Mesendoderm (in vitro differentiated cells): ENCODE measurements around the gene GTF2F2.

Experiments
- DNase-seq: peaks from one replicate; pipeline ENCODE4 v3.0.0; 2013
- H2AK5ac ChIP-seq: 2 replicates; pipeline ENCODE4 v1.6.1; 2013; ENCODE audit warnings: low read length, inconsistent platforms
- H2BK120ac ChIP-seq: 2 replicates; pipeline ENCODE4 v1.6.1; 2013; ENCODE audit warnings: low read depth, mild to moderate bottlenecking, low read length, moderate library complexity, mixed read lengths
- H2BK15ac ChIP-seq: replicated peaks from 2 replicates; pipeline ENCODE4 v1.6.1; 2013; ENCODE audit warnings: low read depth, mild to moderate bottlenecking, moderate library complexity
- H2BK5ac ChIP-seq: 2 replicates; pipeline ENCODE4 v1.6.1; 2013; ENCODE audit warnings: low read length, inconsistent platforms
- H3K18ac ChIP-seq: 2 replicates; pipeline ENCODE4 v1.6.1; 2013; ENCODE audit warnings: mild to moderate bottlenecking, low read length, mixed read lengths
- H3K23ac ChIP-seq: one replicate; pipeline ENCODE4 v1.6.1; 2013; ENCODE audit warnings: low read length
- H3K27ac ChIP-seq: 2 replicates; pipeline ENCODE4 v1.5.1; 2013; ENCODE audit warnings: low read depth, mild to moderate bottlenecking, inconsistent platforms, low read length, moderate library complexity
- H3K27me3 ChIP-seq: 2 replicates; pipeline ENCODE4 v1.6.1; 2013; ENCODE audit warnings: low read length, control low read depth, mild to moderate bottlenecking, inconsistent platforms; ENCODE audit not compliant: insufficient read depth, poor library complexity
- H3K36me3 ChIP-seq: 2 replicates; pipeline ENCODE4 v1.6.1; 2013; ENCODE audit warnings: low read length, inconsistent platforms; ENCODE audit not compliant: control insufficient read depth, insufficient read depth
- H3K4ac ChIP-seq: one replicate; pipeline ENCODE4 v1.6.1; 2013; ENCODE audit warnings: low read depth, mild to moderate bottlenecking, low read length, moderate library complexity
- H3K4me1 ChIP-seq: 2 replicates; pipeline ENCODE4 v1.6.1; 2013; ENCODE audit warnings: low read depth, low read length, inconsistent platforms; ENCODE audit not compliant: control insufficient read depth
- H3K4me2 ChIP-seq: 2 replicates; pipeline ENCODE4 v1.6.1; 2013; ENCODE audit warnings: low read length
- H3K4me3 ChIP-seq: 2 replicates; pipeline ENCODE4 v1.5.1; 2013; ENCODE audit warnings: mild to moderate bottlenecking, low read length
- H3K56ac ChIP-seq: one replicate; pipeline ENCODE4 v1.6.1; 2013; ENCODE audit warnings: low read length
- H3K79me1 ChIP-seq: 2 replicates; pipeline ENCODE4 v1.6.1; 2013; ENCODE audit warnings: low read length, inconsistent platforms
- H3K79me2 ChIP-seq: 2 replicates; pipeline ENCODE4 v1.6.1; 2013; ENCODE audit warnings: mild to moderate bottlenecking, low read length; ENCODE audit not compliant: control insufficient read depth, insufficient read depth
- H3K9ac ChIP-seq: 2 replicates; pipeline ENCODE4 v1.6.1; 2013; ENCODE audit warnings: low read length, inconsistent platforms
- H4K5ac ChIP-seq: one replicate; pipeline ENCODE4 v1.6.1; 2013; ENCODE audit warnings: low read length
- H4K8ac ChIP-seq: one replicate; pipeline ENCODE4 v1.6.1; 2013; ENCODE audit warnings: low read depth, mild to moderate bottlenecking, control low read depth, low read length, moderate library complexity
- WGBS: extraction: QIAGEN DNeasy Blood & Tissue Kit; methylation state at CpG from one replicate; pipeline ENCODE4 v1.1.7; 2013; ENCODE audit warnings: low lambda C conversion rate, missing lambda C conversion rate; ENCODE audit not compliant: insufficient coverage; ENCODE audit errors: extremely low coverage; 5-methylcytosine and 5-hydroxymethylcytosine counted together

GTF2F2 gene

DNA sequence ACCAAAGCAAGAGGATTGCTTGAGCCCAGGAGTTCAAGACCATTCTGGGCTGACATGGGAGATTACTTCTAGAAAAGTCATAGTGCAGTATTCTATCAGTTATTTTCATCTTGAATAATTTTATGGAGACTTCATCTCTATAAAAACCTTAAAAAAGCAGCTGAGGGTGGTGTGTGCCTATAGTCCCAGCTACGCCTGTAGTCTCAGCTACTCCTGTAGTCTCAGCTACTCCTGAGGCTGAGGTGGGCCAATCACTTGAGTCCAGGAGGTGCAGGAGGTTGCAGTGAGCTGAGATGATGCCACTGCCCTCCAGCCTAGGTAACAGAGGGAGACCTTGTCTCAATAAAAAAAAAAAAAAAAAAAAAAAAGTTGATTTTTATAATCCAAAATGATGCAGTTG lies 102.6 kb downstream of the GTF2F2 start:
- Histone ChIP-seq H2BK15ac (no peak overlapping the region), H4K8ac (no peak overlapping the region), H3K23ac (no peak overlapping the region), H3K4me1 (peaks cover 2% of the 10 kb centered on the region), H3K79me2 (no peaks in the 10 kb centered on the region), H3K79me1 (peaks cover 2% of the 10 kb centered on the region), H2AK5ac (no peak overlapping the region), H3K4me3 (no peak overlapping the region), H3K18ac (no peak overlapping the region), H3K27me3 (no peaks in the 10 kb centered on the region), H2BK120ac (no peak overlapping the region), H3K56ac (no peak overlapping the region), H3K27ac (no peak overlapping the region), H4K5ac (no peak overlapping the region), H3K4me2 (no peak overlapping the region), H3K36me3 (no peaks in the 10 kb centered on the region), H2BK5ac (no peak overlapping the region), H3K9ac (no peak overlapping the region), H3K4ac (no peak overlapping the region)
- no peak for DNase-seq
- WGBS: no CpG with 5 or more reads among the region's 1 CpG

DNA sequence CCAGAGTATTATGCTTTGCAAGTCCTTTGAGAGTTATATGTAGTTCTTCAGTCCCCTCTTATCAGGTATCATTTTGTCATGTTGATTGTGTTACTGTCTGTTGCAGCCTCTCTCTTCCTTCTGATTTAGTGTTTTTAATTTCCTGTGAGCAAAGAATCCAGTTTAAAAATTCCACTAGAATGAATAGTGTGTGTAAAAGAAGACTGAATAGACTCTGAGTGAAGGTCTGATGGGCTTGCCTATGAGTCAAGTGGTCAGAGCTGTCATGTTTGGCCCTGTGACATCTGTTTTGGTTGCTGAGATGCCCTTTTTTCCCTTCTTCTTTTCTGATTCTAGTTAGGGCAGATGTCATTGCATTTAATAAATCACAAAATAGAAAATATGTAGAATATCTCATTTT lies 103.9 kb downstream of the GTF2F2 start:
- Histone ChIP-seq H3K27ac (no peak overlapping the region), H2BK15ac (no peak overlapping the region), H3K4me3 (no peak overlapping the region), H4K5ac (no peak overlapping the region), H3K23ac (no peak overlapping the region), H4K8ac (no peak overlapping the region), H3K27me3 (no peaks in the 10 kb centered on the region), H2AK5ac (no peak overlapping the region), H3K79me1 (peaks cover 2% of the 10 kb centered on the region), H3K18ac (no peak overlapping the region), H2BK120ac (no peak overlapping the region), H3K79me2 (no peaks in the 10 kb centered on the region), H2BK5ac (no peak overlapping the region), H3K4ac (no peak overlapping the region), H3K4me2 (no peak overlapping the region), H3K56ac (no peak overlapping the region), H3K36me3 (no peaks in the 10 kb centered on the region), H3K9ac (no peak overlapping the region), H3K4me1 (peaks cover 2% of the 10 kb centered on the region)
- no peak for DNase-seq

DNA sequence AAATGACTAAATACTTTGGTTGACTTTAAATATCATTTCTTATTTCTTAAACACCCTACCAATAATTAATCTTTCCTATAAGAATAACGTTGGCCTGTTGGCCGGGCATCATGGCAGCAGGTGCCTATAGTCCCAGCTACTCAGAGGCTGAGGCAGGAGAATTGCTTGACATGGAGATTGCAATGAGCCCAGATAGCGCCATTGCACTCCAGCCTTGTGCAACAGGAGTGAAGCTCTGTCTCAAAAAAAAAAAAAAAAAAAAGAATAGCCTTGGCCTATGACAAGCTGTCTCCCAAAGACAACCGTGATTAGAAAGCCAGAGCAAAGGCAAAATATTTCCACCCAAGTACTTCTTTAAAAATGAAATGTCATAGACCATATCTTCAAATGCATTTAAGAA lies 105.1 kb downstream of the GTF2F2 start:
- Histone ChIP-seq H3K4me3 (no peak overlapping the region), H2BK120ac (no peak overlapping the region), H3K23ac (no peak overlapping the region), H4K5ac (no peak overlapping the region), H2AK5ac (no peak overlapping the region), H3K4me1 (no peaks in the 10 kb centered on the region), H3K36me3 (no peaks in the 10 kb centered on the region), H3K56ac (no peak overlapping the region), H3K4me2 (no peak overlapping the region), H3K79me1 (peaks cover 2% of the 10 kb centered on the region), H3K4ac (no peak overlapping the region), H3K79me2 (no peaks in the 10 kb centered on the region), H3K27ac (no peak overlapping the region), H2BK5ac (no peak overlapping the region), H3K27me3 (no peaks in the 10 kb centered on the region), H3K18ac (no peak overlapping the region), H2BK15ac (no peak overlapping the region), H3K9ac (no peak overlapping the region), H4K8ac (no peak overlapping the region)
- DNase-seq: no peak
- 100% methylated on average over 1 of the region's 4 CpGs for WGBS

DNA sequence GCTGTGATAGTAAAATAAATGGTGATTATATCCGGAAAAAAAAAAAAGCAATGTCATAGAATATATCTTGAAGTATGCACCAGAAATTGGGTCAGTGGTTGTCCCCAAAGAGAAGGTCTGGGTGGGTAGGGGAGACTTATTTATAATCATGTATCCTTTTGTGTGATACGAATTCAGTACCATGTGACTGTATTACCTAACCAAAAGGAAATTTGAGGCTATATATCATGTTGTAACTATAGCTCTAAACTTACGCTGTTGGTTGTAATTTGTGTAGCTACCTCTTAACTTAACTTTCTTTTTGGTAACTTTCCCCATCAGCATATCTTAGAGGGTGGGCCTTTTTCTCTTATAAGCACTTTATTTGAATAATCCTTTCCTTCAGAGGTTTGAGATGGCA lies 105.7 kb downstream of the GTF2F2 start:
- Histone ChIP-seq H3K79me1 (peaks cover 2% of the 10 kb centered on the region), H3K9ac (no peak overlapping the region), H3K4me3 (no peak overlapping the region), H2BK15ac (no peak overlapping the region), H3K27ac (no peak overlapping the region), H3K4ac (no peak overlapping the region), H3K23ac (no peak overlapping the region), H3K4me2 (no peak overlapping the region), H2AK5ac (no peak overlapping the region), H3K18ac (no peak overlapping the region), H2BK120ac (no peak overlapping the region), H3K36me3 (no peaks in the 10 kb centered on the region), H4K8ac (no peak overlapping the region), H4K5ac (no peak overlapping the region), H3K4me1 (no peaks in the 10 kb centered on the region), H2BK5ac (no peak overlapping the region), H3K27me3 (no peaks in the 10 kb centered on the region), H3K56ac (no peak overlapping the region), H3K79me2 (no peaks in the 10 kb centered on the region)
- WGBS: no CpG with 5 or more reads among the region's 3 CpGs
- no peak for DNase-seq

DNA sequence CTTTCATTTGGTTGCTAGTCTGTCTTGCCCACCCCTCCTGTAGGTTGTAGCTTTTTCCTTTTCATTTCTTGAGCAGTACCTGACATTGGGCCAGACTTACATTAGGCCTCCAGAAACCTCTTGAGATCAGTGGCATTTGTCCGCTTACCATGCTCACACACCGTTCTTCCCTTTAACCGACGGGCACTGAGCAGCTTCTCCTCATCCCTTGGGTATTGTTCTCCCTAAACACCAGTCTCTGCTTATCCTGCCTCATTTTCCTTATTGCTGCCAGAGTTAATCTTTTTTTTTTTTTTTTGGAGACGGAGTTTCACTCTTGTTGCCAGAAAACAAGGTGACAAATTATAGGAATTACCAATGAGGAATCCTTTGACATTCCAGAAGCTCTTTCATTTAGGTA lies 107.7 kb downstream of the GTF2F2 start:
- Histone ChIP-seq H3K79me1 (peaks cover 2% of the 10 kb centered on the region), H2BK15ac (no peak overlapping the region), H3K36me3 (no peaks in the 10 kb centered on the region), H3K4me3 (no peak overlapping the region), H4K8ac (no peak overlapping the region), H3K79me2 (no peaks in the 10 kb centered on the region), H3K18ac (no peak overlapping the region), H3K9ac (no peak overlapping the region), H3K27ac (no peak overlapping the region), H3K23ac (no peak overlapping the region), H3K4ac (no peak overlapping the region), H3K4me1 (no peaks in the 10 kb centered on the region), H2AK5ac (no peak overlapping the region), H3K56ac (no peak overlapping the region), H2BK5ac (no peak overlapping the region), H3K27me3 (no peaks in the 10 kb centered on the region), H4K5ac (no peak overlapping the region), H3K4me2 (no peak overlapping the region), H2BK120ac (no peak overlapping the region)
- DNase-seq: no peak
- WGBS: no CpG with 5 or more reads among the region's 5 CpGs

GRCh38 chr13:45229172-45229571 lies 108.9 kb downstream of the GTF2F2 start:
- no peaks in the 10 kb centered on the region for H3K4me1 ChIP-seq
- no peak overlapping the region for H2BK15ac ChIP-seq
- no CpG with 5 or more reads among the region's 4 CpGs for WGBS
- H2BK5ac ChIP-seq: no peak overlapping the region
- H3K36me3 ChIP-seq: no peaks in the 10 kb centered on the region
- H4K8ac ChIP-seq: no peak overlapping the region
- no peak overlapping the region for H3K56ac ChIP-seq
- H3K4ac ChIP-seq: no peak overlapping the region
- no peak overlapping the region for H3K9ac ChIP-seq
- no peak for DNase-seq
- H3K18ac ChIP-seq: no peak overlapping the region
- no peak overlapping the region for H3K4me2 ChIP-seq
- H3K27me3 ChIP-seq: no peaks in the 10 kb centered on the region
- H2BK120ac ChIP-seq: no peak overlapping the region
- no peak overlapping the region for H3K27ac ChIP-seq
- H3K79me1 ChIP-seq: peaks cover 2% of the 10 kb centered on the region
- H4K5ac ChIP-seq: no peak overlapping the region
- no peaks in the 10 kb centered on the region for H3K79me2 ChIP-seq
- no peak overlapping the region for H3K23ac ChIP-seq
- no peak overlapping the region for H2AK5ac ChIP-seq
- H3K4me3 ChIP-seq: no peak overlapping the region
